ENCODE data around the gene NCEH1. TPM values are rescaled to one million over a fixed set of nuclear protein-coding genes. Genes with fewer than 3 reads are reported as not detected.
"Not testable (repeated sequence)": the region's sequence is repeated elsewhere in the genome, so short reads cannot be mapped to it uniquely, and the experiment has no call there.

NCEH1 gene
- polyA plus RNA-seq, 4 donors, result 3.5 to 4.8 (median 4.8) TPM

DNA sequence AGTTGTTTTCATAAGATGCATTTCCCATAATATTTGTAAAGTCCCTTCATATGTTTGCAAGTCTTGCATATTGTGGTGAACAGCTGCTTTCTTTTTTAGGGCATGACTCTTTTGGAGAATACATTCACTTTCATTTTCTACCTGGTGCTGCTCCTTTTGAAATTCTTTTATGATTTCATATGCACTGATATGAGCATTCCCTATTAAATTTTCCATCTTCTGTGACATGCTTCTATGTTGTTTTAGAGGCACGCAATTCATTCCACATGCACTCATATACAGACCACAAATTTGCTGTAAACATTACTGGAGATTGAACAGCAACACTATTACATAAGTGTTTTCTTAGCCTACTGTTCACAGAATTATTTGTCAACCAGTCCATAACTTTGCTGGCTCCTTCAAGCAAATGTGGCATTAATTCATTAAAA lies 94.8 kb downstream of the NCEH1 start:
- DNase-seq (ENCODE audit: low read depth in 4 of 4, low spot score in 2 of 4), result no peak

DNA sequence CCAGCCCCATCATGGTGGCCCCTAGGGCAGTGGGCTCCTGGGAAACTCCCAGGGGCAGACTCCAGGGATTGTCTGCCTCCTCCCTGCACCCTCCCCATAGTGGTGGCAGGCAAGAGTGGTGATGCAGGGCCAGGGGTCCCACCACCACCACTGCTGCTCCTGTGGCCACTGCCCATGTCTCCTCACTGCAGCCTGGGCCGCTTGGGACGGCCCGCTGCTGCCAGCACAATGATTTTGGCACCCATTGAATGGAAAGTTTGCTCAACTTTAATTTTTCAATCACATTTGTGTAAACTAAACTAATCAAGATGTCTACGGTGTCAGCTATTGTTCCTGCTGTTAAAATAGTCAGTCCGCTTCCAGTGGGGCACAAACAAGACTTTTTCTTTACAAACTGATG lies 95.6 kb downstream of the NCEH1 start:
- no peak for DNase-seq (ENCODE audit: low read depth in 4 of 4, low spot score in 2 of 4)

- DNase-seq (ENCODE audit: low read depth in 4 of 4, low spot score in 2 of 4), result no peak
These were observed 96.3 kb downstream of the NCEH1 start for GRCh38 chr3:172614340-172615274.

DNA sequence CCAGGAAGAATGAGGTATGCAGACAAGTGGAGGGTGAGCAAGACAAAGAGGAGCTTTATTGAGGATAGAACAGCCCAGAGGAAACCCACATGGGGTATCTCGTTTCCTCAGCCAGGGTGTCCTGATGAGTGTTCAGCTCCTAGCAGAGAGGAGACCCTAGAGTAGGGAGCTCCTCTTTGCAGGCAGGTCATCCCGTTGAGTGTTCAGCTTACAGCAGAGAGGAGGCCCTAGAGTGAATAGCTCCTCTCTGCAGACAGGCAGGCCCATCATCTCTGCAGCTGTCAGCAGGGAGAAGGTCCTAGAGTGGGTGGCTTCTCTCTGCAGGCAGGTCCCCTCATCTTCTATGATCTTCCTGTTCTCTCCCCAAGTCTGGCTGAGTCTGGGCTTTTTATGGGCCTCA lies 97.0 kb downstream of the NCEH1 start:
- no peak for DNase-seq (ENCODE audit: low read depth in 4 of 4, low spot score in 2 of 4)

GRCh38 chr3:172612871-172613678 lies 97.8 kb downstream of the NCEH1 start:
- DNase-seq (ENCODE audit: low read depth in 4 of 4, low spot score in 2 of 4), result no peak

GRCh38 chr3:172609750-172610149 lies 101.1 kb downstream of the NCEH1 start:
- DNase-seq (ENCODE audit: low read depth in 4 of 4, low spot score in 2 of 4), result no peak

DNA sequence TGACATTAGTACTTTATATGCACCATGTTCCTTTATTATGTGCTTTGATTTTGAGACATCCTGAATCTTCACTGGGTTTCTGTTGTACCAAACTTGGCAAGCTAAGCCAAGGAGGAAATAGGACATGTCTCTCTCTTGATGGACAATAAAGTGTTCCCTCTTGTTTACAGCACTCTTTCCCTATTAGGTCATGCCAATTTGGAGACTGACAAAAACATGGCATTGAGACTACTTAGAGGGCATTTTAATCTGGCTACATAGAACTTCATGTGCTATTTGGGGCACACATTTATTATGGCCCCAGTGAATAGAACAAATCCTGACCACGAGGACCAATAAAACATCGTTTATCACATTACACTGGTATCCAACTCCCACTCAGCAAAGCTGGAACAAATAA lies 102.3 kb downstream of the NCEH1 start:
- DNase-seq (ENCODE audit: low read depth in 4 of 4, low spot score in 2 of 4), result no peak

DNA sequence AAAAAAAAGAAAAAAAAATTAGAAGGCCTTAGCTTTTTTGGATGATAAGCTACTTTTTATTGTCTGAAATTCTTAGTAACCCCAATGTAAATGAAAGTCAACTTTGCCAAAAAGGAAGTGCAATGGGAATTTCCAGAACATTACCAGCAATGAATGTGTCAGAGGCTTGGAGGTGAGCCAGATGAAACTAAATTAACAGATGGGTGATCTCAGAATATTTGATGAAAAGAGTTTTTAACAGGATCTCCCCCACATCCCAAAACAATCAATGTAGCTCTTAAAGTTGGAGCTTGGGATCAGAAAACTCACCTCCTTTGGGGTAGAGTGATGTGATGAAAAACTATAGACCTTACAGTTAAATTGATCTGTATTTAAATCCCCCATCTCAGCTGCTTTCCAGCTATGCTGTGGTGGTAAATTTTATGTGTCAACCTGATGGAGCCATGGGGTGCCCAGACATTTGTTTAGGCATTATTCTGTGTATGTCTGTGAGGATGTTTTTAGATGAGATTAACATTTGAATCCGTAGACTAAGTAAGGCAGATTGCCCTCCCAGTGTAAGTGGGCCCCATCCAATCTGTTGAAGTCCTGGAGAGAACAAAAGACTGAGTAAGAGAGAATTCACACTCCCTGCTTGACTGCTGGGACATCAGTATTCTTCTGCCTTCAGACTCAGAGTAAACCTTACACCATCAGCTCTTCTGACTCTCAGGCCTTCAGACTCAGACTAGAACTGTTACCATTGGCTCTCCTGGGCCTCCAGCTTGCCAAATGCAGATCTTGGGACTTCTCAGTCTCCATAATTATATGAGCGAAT lies 103.4 kb downstream of the NCEH1 start:
- no peak for DNase-seq (ENCODE audit: low read depth in 4 of 4, low spot score in 2 of 4)

- no peak for DNase-seq (ENCODE audit: low read depth in 4 of 4, low spot score in 2 of 4)
These were observed 104.8 kb downstream of the NCEH1 start for GRCh38 chr3:172606021-172606420.

GRCh38 chr3:172604895-172605646 lies 105.8 kb downstream of the NCEH1 start:
- no peak for DNase-seq (ENCODE audit: low read depth in 4 of 4, low spot score in 2 of 4)

- DNase-seq (ENCODE audit: low read depth in 4 of 4, low spot score in 2 of 4), result no peak
These were observed 109.6 kb downstream of the NCEH1 start for GRCh38 chr3:172601066-172601832.

GRCh38 chr3:172600644-172601065 lies 110.2 kb downstream of the NCEH1 start:
- DNase-seq (ENCODE audit: low read depth in 4 of 4, low spot score in 2 of 4), result no peak

DNA sequence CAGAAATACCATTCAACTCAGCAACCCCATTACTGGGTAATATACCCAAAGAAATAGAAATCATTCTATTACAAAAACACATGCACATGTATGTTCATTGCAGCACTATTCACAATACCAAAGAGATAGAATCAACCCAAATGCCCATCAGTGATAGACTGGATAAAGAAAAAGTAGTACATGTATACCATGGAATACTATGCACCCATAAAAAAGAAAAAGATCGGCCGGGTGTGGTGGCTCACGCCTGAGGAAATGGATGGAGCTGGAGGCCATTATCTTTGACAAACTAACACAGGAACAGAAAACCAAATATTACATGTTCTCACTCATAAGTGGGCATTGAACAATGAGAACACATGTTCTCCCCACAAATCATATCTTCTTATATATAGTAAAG lies 112.0 kb downstream of the NCEH1 start:
- DNase-seq (ENCODE audit: low read depth in 4 of 4, low spot score in 2 of 4), result no peak

DNA sequence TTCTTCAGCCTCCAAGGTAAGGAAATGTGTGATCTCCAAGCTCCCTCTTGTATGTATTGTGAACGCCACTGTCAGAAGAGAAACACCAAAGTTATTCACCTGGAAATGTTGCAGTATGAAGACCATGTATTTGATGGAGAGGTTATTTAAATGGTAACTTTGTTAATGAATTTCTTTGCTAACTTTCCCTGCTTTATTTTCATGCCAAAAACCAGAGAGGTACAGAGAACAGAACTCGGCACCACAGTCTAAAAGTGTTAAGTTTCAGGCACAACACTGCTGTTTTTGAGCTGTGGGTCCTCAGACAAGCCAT lies 114.5 kb downstream of the NCEH1 start:
- no peak for DNase-seq (ENCODE audit: low read depth in 4 of 4, low spot score in 2 of 4)

DNA sequence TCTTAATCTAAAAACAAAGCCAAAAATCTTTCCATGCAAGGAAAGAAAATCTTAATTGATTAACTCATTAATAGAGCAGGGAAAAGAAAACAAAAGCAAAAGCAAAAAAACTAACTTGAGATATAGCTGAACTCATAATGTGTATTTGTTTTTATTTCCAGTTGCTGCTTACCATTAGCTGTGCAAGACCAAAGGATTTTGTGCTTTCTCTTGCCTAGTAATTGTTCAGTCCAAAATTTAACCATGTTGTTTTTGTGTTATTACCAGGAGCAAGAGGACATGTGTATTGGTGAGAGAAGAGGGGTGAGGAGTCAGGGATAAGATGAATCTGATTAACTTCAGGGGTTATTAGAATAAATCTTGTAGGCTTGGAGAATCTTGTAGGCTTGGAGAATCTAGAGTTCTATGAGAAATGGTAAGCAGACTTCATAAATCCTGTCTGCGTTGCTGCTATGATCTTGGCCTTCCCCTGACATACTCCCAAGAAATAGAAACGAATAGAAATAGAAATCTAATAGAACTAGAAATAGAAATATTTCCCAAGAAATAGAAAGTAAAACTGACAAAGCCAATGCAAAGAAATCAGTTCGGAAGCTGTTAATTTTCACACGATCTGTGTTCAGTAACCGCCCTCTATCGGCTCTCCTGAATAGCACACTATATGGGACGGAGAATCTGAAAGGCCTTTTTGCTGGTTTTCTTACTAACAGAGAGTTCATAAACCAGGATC lies 115.0 kb downstream of the NCEH1 start:
- DNase-seq (ENCODE audit: low read depth in 4 of 4, low spot score in 2 of 4), result no peak

DNA sequence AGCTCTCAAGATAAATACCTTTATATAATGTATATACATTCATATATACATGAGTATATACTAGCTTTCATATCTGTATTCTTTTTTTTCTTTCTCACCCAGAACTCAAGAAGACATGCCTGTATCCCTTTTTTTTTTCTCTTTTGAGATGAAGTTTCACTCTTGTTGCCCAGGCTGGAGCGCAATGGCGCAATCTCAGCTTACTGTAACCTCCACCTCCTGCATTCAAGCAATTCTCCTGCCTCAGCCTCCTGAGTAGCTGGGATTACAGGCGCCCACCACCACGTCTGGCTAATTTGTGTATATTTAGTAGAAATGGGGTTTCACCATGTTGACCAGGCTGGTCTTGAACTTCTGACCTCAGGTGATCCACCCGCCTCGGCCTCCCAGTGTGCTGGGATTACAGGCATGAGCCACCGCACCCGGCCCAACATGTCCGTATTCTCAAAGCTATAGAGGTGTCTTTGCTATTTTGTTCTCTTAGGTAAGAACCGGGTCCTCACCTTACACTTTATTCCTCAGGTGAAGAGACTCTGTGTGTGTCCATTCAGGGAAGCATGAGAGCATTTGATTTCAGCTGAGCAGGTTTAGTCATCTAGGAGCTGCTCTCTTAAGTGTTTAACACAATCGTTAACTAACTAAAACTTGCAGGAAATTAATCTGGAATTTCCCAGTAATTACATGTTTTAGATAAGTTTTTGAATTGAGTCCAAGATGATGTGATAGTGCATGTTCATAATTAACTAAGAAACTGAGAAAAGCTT lies 115.8 kb downstream of the NCEH1 start:
- not testable (repeated sequence) for DNase-seq (ENCODE audit: low read depth in 4 of 4, low spot score in 2 of 4)

DNA sequence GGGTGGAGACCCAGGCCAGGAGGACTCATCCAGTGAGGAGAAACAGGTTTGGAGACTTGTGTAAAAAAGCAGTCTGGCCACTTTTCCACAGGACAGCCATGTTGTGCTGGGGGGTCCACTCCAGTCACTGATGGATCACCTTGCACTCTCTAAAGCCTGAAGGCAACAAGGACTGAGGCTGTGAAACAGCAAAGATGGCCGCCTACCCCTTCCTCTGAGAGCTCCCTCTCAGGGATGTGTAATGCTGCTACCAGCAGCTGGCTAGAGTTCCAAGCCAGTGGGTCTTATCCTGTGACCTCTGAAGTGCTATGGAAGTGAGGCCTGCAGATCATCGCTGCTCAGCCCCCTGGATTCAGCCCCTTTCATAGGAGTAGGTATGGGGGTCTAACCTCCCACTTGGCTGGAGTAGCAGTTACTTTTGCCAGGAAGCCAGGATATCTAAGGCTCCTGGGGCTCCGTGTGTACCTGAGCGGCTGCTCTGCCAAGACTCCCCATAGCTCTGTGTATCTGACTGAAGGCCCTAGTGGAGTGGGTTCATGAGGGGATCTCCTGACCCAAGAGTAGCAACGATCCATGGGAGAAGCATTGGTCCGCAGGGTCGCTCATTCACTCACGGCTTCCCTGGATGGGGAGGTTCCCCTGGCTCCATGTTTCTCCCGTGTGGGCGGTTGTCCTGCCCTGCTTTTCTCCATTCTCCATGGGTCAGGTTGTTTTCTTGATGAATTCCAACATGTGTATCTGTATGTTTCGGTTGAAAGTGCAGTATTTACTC lies 117.8 kb downstream of the NCEH1 start:
- DNase-seq (ENCODE audit: low read depth in 4 of 4, low spot score in 2 of 4), result no peak

All from left renal cortex interstitium (tissue), 4 donors.